Upper lobe of left lung (tissue), 6 donors: ENCODE data around the gene REX1BD. TPM values are rescaled to one million over a fixed set of nuclear protein-coding genes. Genes with fewer than 3 reads are reported as not detected.
A peak's percentile ranks its signal among the peaks of the same experiment; 100 is the strongest.

Source experiments
- ATAC-seq, 2 donors: fragments of 200-7000 bp; cut with Tn5 transposase; one replicate each; pipeline ENCODE4 v1.9.1; 2022; ENCODE audit warnings: mild to moderate bottlenecking in 2 of 2, moderate library complexity in 2 of 2; ENCODE audit not compliant: low FRiP score in 2 of 2
- DNase-seq, 2 donors: peaks; one replicate each; pipeline ENCODE4 v3.0.0-alpha.2; 2019 to 2020
- H3K27ac ChIP-seq, 4 donors: fragments of 200-600 bp; sonication (generic); one replicate each; pipeline ENCODE4 v1.5.1; 2016 to 2019
- H3K27me3 ChIP-seq, 4 donors: fragments of 200-600 bp; sonication (generic); one replicate each; pipeline ENCODE4 v1.5.1; 2017 to 2019
- H3K36me3 ChIP-seq, 4 donors: fragments of 200-600 bp; sonication (generic); one replicate each; pipeline ENCODE4 v1.5.1; 2016 to 2019
- H3K4me1 ChIP-seq, 4 donors: fragments of 200-600 bp; sonication (generic); one replicate each; pipeline ENCODE4 v1.5.1; 2018 to 2019
- H3K4me3 ChIP-seq, 4 donors: fragments of 200-600 bp; sonication (generic); one replicate each; pipeline ENCODE4 v1.5.1; 2017 to 2019; ENCODE audit warnings: mild to moderate bottlenecking in 2 of 4, moderate library complexity in 1 of 4
- H3K9me3 ChIP-seq, 4 donors: fragments of 200-600 bp; sonication (generic); one replicate each; pipeline ENCODE4 v1.5.1; 2018 to 2019
- CTCF ChIP-seq, 6 experiments: fragments of 450-650 bp in 4 of 6; fragments of 200-600 bp in 2 of 6; sonication (generic) in 2 of 6; IDR thresholded peaks; one replicate each; pipeline ENCODE4 v1.5.1; 2016 to 2019; ENCODE audit warnings: antibody characterized with exemption in 6 of 6
- EP300 ChIP-seq, 4 donors: sonication (generic); formaldehyde crosslinking; IDR thresholded peaks; one replicate each; pipeline ENCODE4 v1.5.1; 2017; ENCODE audit warnings: antibody characterized with exemption in 4 of 4, control low read depth in 2 of 4
- POLR2A ChIP-seq, 4 donors: fragments of 450-650 bp; IDR thresholded peaks; one replicate each; pipeline ENCODE4 v1.5.1; 2016 to 2017; ENCODE audit warnings: antibody characterized with exemption in 4 of 4, mild to moderate bottlenecking in 2 of 4
- POLR2AphosphoS5 ChIP-seq, 2 donors: sonication (generic); formaldehyde crosslinking; IDR thresholded peaks; one replicate each; pipeline ENCODE4 v1.5.1; 2017; ENCODE audit warnings: antibody characterized with exemption in 2 of 2
- WGBS, 2 donors: methylation state at CpG; one replicate each; pipeline ENCODE4 v1.1.5; 2017 to 2018; 5-methylcytosine and 5-hydroxymethylcytosine counted together
- total RNA-seq, 6 donors: library from RNA; depleted of rRNA in 4 of 6; stranded (reverse); fragments of >200 nt in 4 of 6; gene quantifications; one replicate each; pipeline versions ENCODE4 v1.1.0 to v1.2.1, GENCODE V29; 2016 to 2021
- donor health status: DM: no; HTN: no; CAD: no; lungs with moderate emphysema.
- donor health status: DM: no; HTN: yes; CAD: no; lungs with severe emphysema.

REX1BD gene
- total RNA-seq, 6 donors from 2014 or later, result 83.6 to 114 (median 91.6) TPM

DNA sequence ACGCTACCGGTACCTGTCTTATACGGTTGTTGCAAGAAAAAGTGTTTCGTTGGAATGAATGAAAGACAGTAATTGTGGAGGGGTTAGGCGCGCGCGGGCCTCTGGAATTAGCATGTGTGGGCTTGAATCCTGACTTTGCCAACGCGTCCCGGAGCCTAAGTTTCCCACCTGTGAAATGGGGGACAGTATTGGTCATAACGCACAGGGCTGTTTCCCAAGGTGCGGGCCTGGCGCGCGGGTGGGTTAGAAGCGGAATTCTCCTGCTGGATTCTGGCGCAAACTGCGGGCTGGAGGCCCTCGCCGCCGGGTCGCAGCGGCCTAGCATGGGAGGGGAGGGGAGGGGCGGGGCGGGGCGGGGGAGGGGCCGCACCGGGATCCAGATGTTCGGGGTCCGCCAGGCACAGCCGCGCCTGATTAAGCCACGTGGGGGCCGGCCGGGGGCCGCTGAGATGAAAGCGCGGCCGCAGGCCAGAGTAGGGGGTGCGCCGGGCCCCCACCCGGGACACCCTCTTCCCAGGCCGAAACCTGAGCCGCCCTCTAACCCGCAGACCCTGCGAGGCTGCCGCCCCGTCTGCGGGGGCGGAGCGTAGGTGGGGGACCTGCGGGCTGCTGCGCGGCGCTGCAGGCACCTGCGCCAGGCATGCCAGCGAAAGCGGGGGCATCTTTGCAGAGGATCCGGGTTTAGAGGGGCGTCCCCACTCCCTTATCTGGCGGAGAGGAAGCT lies 22.9 kb downstream of the REX1BD start:
- WGBS, 2 donors, result 2 to 5% methylated on average over 11 to 32 of the region's 62 CpGs
- TF ChIP-seq EP300 (IDR thresholded peaks at IDR 0.05) (no peak), POLR2AphosphoS5 (IDR thresholded peaks at IDR 0.05) (no peak), CTCF (IDR thresholded peaks at IDR 0.05) (no peak), POLR2A (IDR thresholded peaks at IDR 0.05) (no peak)
- Histone ChIP-seq H3K36me3 (no peaks in the 10 kb centered on the region), H3K27me3 (peaks cover 2 to 65% (median 44%) of the 10 kb centered on the region in 4 donors), H3K4me1 (peaks cover 42 to 56% (median 48%) of the 10 kb centered on the region in 4 donors), H3K27ac (no peak overlapping the region), H3K9me3 (no peaks in the 10 kb centered on the region), H3K4me3 (peak overlapping the region in 1 of 4 donors; percentile 48)
- ATAC-seq, result no peak
- peak in 1 of 2 donors; percentile 81 for DNase-seq

DNA sequence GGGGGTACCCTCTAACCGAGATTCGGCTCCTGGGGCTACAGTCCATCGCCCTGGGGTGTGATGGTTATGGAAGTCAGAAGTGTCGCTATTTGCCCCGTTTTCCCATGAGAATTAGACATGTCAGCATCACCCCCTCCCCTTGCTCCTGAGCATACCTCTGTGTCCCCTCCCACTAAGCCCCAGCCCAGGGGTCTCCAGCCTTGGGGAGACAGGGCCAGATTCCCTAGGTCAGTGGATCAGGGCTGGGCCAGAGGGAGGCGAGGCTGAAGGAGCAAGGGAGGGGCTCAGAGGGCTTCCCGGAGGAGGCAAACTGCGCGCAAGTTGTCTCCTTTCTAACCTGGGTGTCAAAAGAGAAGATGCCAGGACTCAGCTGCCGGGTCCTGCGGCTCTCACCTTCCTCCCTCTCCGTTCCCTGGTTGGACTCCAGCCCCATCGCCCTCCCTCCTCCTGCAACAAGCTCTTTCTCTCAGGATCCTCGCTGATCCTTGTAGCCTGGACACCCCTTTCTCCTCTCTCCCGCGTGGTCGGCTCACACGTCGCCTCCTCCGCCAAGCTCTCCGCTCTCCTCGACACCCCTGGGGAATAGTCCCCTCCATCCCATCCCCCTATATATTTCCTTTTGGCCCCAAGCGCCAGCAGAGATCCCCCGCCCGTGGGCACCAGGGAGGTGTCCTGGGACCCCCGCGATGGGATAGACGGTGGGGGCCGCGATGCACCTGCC lies 23.6 kb downstream of the REX1BD start:
- Histone ChIP-seq H3K36me3 (no peaks in the 10 kb centered on the region), H3K4me1 (peaks cover 37 to 51% (median 44%) of the 10 kb centered on the region in 4 donors), H3K4me3 (peak overlapping the region in 3 of 4 donors; percentile 31 to 48 (median 42)), H3K9me3 (no peaks in the 10 kb centered on the region), H3K27me3 (peaks cover 2 to 60% (median 42%) of the 10 kb centered on the region in 4 donors), H3K27ac (no peak overlapping the region)
- WGBS, 2 donors, result 1 to 2% methylated on average over 14 to 27 of the region's 30 CpGs
- DNase-seq (no peak), ATAC-seq (no peak)
- TF ChIP-seq EP300 (IDR thresholded peaks at IDR 0.05) (no peak), POLR2AphosphoS5 (IDR thresholded peaks at IDR 0.05) (no peak), CTCF (IDR thresholded peaks at IDR 0.05) (no peak), POLR2A (IDR thresholded peaks at IDR 0.05) (no peak)

DNA sequence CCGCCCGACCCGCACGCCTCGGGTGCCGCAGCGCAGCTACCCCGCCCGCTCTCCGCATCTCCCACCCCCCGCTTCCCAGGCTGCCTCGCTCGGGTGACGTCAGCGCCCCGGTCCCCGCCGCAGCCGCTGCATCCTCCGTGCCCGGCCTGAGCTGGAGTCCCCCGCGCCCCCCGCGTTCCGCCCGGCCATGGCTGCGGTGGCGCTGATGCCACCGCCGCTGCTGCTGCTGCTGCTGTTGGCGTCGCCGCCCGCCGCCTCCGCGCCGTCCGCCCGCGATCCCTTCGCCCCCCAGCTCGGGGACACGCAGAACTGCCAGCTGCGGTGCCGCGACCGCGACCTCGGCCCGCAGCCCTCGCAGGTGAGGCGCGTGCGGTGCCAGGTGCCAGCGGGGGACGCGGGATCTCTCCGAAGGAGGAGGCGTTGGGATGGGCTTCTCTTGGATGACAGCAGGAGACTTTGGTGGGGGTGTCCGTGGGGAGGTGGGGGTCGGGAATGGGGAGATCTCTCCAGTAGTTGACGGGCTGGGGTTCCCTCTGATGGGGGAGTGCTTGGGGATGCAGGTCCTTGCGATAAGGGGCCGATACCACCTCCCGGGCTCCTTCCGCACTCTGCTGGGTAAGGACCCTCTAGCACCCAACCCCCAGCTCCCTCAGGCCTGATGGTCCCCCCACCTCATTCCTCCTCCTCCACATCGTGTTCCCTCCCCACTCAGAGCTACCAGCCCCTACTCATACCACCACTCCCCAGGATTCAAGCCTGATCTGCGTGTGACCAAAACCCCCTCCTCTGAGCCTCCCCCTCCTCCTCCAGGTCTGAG lies 24.4 kb downstream of the REX1BD start, which contains the start of gene TMEM59L:
Gene TMEM59L (plus strand): TSS at position 99 of the 817 bp plus-strand sequence. CDS start 89 bp downstream, at position 188.
- Histone ChIP-seq H3K27me3 (peaks cover 2 to 53% (median 35%) of the 10 kb centered on the region in 4 donors), H3K4me3 (peak within 1 kb of the TSS; percentile 19 to 48 (median 36)), H3K27ac (no peak within 1 kb of the TSS), H3K4me1 (peaks cover 30 to 43% (median 36%) of the 10 kb centered on the region in 4 donors), H3K9me3 (no peaks in the 10 kb centered on the region), H3K36me3 (no peaks in the 10 kb centered on the region)
- 1 to 30% methylated on average over 4 to 16 of the region's 70 CpGs for WGBS, 2 donors
- peak in 1 of 2 donors; percentile 89 for DNase-seq
- no peak for TF ChIP-seq POLR2A (IDR thresholded peaks at IDR 0.05)
- TF ChIP-seq CTCF (IDR thresholded peaks at IDR 0.05), result no peak
- no peak for TF ChIP-seq POLR2AphosphoS5 (IDR thresholded peaks at IDR 0.05)
- no peak for TF ChIP-seq EP300 (IDR thresholded peaks at IDR 0.05)
- peak in 1 of 2 donors; percentile 41 for ATAC-seq

DNA sequence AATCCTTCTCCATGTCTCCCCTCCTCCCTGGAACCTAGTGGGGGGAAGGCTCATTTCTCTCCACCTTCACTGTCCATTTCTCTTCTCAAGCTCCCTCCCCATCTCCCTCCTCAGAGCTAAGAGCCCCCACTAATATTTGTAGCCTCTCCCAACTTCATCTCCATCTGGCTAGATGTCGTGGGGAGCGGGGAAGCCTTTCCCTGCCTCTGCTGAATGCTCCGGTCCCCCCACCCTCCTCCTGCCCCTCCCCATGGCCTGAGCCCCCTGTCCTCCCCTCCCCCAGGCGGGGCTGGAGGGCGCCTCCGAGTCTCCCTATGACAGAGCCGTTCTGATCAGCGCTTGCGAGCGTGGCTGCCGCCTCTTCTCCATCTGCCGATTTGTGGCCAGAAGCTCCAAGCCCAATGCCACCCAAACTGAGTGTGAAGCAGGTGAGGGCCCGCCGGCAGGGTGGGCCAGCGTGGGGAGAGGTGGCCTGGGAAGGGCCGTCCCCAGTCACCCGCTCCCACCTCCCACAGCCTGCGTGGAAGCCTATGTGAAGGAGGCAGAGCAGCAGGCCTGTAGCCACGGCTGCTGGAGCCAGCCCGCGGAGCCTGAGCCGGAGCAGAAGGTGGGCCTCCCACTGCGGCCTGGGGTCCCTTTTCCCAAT lies 25.1 kb downstream of the REX1BD start:
- H3K4me3 ChIP-seq, result no peak overlapping the region
- peaks cover 2 to 47% (median 33%) of the 10 kb centered on the region in 4 donors for H3K27me3 ChIP-seq

More for the DNA sequence above, 25.1 kb downstream of the REX1BD start:
- ATAC-seq (no peak), DNase-seq (peak in 1 of 2 donors; percentile 61)
- no peak for TF ChIP-seq POLR2A (IDR thresholded peaks at IDR 0.05)
- H3K4me1 ChIP-seq, result peaks cover 30 to 42% (median 35%) of the 10 kb centered on the region in 4 donors
- no peaks in the 10 kb centered on the region for H3K9me3 ChIP-seq
- 26 to 38% methylated on average over 8 to 16 of the region's 23 CpGs for WGBS, 2 donors
- no peak overlapping the region for H3K27ac ChIP-seq
- H3K36me3 ChIP-seq, result no peaks in the 10 kb centered on the region
